Epithelial cell of esophagus (primary cell): ENCODE data around the gene TRPC4.

Experiments
- DNase-seq: peaks from one replicate; pipeline ENCODE4 v3.0.0; 2010; ENCODE audit warnings: low read depth
- H3K4me3 ChIP-seq: 2 replicates; pipeline ENCODE4 v1.5.1; 2011; ENCODE audit warnings: mild to moderate bottlenecking, low read length, control low read depth
- TF ChIP-seq, protein P1 (sequence below): IDR thresholded peaks from 2 replicates; pipeline ENCODE4 v1.5.1; 2011; ENCODE audit warnings: low read depth, mild to moderate bottlenecking, low read length, control low read depth, inconsistent platforms; ENCODE audit not compliant: insufficient read depth; ENCODE audit errors: missing control alignments

The TRPC4 gene

DNA sequence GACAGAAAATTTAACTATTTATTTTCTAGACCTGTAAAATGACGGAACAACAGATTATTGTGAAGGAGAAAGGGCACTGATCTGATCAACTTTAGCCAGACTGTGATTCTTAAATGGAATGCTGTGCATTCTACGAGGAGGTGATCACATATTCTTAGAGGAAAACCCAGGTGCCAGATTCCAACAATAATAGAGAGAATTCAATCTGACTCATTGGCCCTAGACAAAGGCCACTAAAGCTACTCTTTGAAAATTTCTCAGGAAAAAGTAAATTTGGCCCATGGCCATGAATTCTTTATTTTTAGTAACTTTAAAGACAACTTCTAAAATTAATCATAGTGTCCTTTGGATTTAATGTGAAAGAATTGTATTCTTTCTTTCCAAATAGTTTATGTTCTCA, 212.4 kb downstream of the TRPC4 start:
- no peak overlapping the region for H3K4me3 ChIP-seq
- peak; percentile 61 for DNase-seq
- TF ChIP-seq, protein P1, sequence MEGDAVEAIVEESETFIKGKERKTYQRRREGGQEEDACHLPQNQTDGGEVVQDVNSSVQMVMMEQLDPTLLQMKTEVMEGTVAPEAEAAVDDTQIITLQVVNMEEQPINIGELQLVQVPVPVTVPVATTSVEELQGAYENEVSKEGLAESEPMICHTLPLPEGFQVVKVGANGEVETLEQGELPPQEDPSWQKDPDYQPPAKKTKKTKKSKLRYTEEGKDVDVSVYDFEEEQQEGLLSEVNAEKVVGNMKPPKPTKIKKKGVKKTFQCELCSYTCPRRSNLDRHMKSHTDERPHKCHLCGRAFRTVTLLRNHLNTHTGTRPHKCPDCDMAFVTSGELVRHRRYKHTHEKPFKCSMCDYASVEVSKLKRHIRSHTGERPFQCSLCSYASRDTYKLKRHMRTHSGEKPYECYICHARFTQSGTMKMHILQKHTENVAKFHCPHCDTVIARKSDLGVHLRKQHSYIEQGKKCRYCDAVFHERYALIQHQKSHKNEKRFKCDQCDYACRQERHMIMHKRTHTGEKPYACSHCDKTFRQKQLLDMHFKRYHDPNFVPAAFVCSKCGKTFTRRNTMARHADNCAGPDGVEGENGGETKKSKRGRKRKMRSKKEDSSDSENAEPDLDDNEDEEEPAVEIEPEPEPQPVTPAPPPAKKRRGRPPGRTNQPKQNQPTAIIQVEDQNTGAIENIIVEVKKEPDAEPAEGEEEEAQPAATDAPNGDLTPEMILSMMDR, result no peak

DNA sequence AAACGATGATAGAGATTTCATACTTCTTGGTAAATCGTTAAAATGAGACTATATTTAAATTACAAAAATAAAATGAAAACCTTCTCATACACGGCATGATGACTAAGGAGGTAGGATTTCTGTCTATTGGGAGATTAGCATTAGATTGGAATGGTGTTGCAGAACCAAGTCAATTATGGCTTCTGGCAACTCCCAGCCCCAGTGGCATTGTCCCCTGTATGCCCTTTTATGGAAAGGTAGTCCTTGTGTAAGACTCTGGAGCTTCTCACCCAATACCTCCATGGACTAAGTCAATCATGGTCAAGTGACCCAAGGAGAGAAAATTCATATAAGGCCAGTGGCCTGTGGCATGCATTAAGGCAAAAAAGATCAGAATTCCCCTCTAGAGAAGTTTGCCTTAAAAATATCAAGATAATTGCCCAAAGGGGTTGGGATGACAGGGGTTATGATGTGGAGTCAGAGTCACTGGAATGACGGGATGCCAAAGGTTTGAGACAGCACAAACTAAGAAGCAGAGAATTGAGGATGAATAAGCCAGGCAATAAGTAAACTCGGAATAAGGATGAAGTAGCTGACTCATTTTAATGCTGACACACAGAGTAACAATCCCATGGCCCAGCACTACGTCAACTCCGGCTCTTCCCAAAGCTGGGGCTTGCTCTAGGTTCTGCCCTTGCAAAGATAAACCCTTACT, 213.2 kb downstream of the TRPC4 start:
- TF ChIP-seq, protein P1, result no peak
- peak; percentile 97 for DNase-seq
- no peak overlapping the region for H3K4me3 ChIP-seq

GRCh38 chr13:37652596-37652995, 217.0 kb downstream of the TRPC4 start:
- H3K4me3 ChIP-seq, result no peak overlapping the region
- no peak for DNase-seq
- TF ChIP-seq, protein P1, result no peak

DNA sequence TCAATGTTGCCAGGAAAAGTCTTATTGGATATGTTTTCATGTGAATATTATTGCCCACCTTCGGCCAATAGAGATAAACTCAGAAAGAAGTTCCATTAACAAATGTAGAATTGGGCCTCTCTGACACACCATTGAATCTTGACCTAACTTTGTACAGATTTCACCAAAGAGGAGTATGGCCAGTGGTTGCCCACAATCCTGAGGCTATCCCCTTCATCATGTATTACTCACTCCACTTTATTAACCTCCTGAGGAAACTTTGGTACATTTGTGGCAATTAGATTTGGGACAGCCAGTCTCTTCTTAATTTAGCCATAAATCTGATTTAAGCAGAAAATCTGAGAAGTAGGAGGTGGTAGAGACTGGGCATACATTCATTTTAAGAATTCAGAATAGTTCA, 217.7 kb downstream of the TRPC4 start:
- TF ChIP-seq, protein P1, result no peak
- DNase-seq, result no peak
- no peak overlapping the region for H3K4me3 ChIP-seq

- no peak overlapping the region for H3K4me3 ChIP-seq
- TF ChIP-seq, protein P1, result no peak
- peak; percentile 22 for DNase-seq
Measured at GRCh38 chr13:37648609-37649008, 221.0 kb downstream of the TRPC4 start.

DNA sequence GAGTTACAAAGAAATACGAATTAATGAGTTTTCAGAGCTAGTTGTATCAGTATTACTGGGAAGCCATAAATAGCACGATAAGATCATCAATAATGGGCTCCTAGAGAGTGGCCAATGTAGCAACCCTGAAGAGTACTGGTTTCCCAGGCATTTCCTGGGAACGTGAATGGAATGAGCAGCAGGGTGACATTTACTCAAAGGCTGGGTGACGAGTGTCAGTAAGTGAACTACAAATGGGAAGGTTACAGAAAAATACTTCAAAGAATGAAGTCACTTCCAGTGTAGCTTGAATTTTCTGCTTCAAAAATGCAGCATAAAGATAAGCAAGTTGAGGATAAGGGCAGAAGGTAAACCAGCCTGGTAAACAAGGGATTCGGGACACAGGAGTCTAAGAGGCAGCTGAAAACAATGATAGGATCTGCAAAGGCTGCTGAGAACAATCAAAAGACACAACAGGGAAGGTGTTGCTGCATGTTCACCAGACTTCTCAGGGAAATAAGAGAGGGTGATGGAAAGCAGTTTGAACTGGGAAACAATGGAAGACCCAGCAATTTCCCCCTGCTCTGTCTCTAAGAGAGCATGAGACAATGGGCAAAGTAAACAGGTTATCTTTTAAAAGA, 222.4 kb downstream of the TRPC4 start:
- DNase-seq, result no peak
- TF ChIP-seq, protein P1, result no peak
- H3K4me3 ChIP-seq, result no peak overlapping the region

- DNase-seq, result no peak
- TF ChIP-seq, protein P1, result no peak
- no peak overlapping the region for H3K4me3 ChIP-seq
Measured at GRCh38 chr13:37646531-37646930, 223.0 kb downstream of the TRPC4 start.
